MM.1S (cell line): ENCODE results near the gene ATP10D.

ENCODE experiments used
- CTCF ChIP-seq: fragments of 300-600 bp; sonication (generic); IDR thresholded peaks from 2 replicates; pipeline ENCODE4 v1.5.1; 2016; ENCODE audit warnings: antibody characterized with exemption, low read length, mixed read lengths
- EZH2 ChIP-seq: fragments of 300-600 bp; sonication (generic); optimal IDR thresholded peaks from 2 replicates; pipeline ENCODE3; 2017; ENCODE audit warnings: low read depth, mild to moderate bottlenecking, antibody characterized with exemption, low read length, mixed read lengths
- EZH2phosphoT487 ChIP-seq: fragments of 300-600 bp; sonication (generic); IDR thresholded peaks from 2 replicates; pipeline ENCODE4 v1.6.1; 2018; ENCODE audit warnings: antibody characterized with exemption, low read length

GRCh38 chr4:47553329-47554125 lies 68.5 kb downstream of the ATP10D start:
- TF ChIP-seq CTCF (no peak), EZH2phosphoT487 (no peak), EZH2 (no peak)
